ENCODE measurements around the gene UNC5B. TPM values are rescaled to one million over a fixed set of nuclear protein-coding genes. Genes with fewer than 3 reads are reported as not detected.

UNC5B gene
- total RNA-seq, 4 donors from 2014 or later = 4.2 to 17.6 (median 8.0) TPM

GRCh38 chr10:71244431-71245419, 32.4 kb downstream of the UNC5B start:
- intact Hi-C loops (cut with DNase I; ENCODE audit: low total_unique reads) = no loop called here
- no peak overlapping the region for H3K4me3 ChIP-seq (ENCODE audit: low read depth, poor library complexity, severe bottlenecking)
- no peak for TF ChIP-seq POLR2A (IDR thresholded peaks at IDR 0.05)
- no peak for TF ChIP-seq CTCF (IDR thresholded peaks at IDR 0.05)
- peak; percentile 49 to 91 for DNase-seq (ENCODE audit: low spot score in 2 of 2)
- whole genome bisulfite sequencing, 2 donors = 17 to 33% methylated on average over 29 of the region's 29 CpGs

- TF ChIP-seq POLR2A (IDR thresholded peaks at IDR 0.05) (no peak), CTCF (IDR thresholded peaks at IDR 0.05) (no peak)
- 82 to 91% methylated on average over 19 of the region's 21 CpGs for WGBS, 2 donors
- intact Hi-C loops (cut with DNase I; ENCODE audit: low total_unique reads) = no loop called here
- DNase-seq (ENCODE audit: low spot score in 2 of 2) = no peak
- H3K4me3 ChIP-seq (ENCODE audit: low read depth, poor library complexity, severe bottlenecking) = no peak overlapping the region
Measured at GRCh38 chr10:71245420-71246325, 33.3 kb downstream of the UNC5B start.

DNA sequence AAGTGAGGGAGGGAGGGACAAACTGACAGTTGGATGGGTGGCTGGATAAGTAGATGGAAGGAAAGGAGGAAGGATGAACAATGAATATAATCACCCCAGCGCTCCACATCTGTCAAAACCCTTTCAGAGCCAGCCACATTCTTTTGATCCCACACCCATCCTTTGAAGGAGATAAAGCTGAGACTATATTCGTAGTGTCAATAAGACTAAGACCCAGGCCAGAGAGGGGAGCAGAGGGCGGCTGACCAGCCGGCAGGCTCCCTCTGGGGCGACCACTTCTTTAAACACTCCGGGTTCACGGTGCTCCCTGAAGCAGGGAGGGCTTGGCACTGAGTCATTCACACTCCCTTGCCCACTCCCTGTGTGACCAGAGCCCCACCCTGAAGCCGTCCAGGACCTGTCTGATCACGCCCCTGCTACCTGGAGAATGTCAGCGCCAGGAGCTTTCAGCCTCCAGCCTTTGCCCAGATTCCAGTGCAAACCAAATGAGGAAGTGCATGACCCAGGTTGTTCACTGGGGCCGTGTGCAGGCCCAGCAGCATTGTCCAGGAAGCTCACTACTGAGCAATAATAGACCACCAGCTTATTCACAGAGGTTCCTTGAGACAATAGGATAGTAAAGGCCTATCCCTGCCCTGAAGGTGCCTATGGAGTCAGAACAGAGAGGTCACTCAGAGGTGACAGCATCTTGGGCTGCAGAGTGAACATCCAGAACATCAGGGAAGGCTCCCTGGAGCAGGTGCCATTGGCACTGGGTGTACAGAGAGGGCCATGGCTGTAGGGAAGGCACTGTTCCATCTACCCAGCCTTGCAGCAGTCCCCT, 34.4 kb downstream of the UNC5B start:
- no peak overlapping the region for H3K4me3 ChIP-seq (ENCODE audit: low read depth, poor library complexity, severe bottlenecking)
- 52 to 54% methylated on average over 10 to 11 of the region's 11 CpGs for WGBS, 2 donors
- DNase-seq (ENCODE audit: low spot score in 2 of 2) = no peak
- TF ChIP-seq POLR2A (IDR thresholded peaks at IDR 0.05) = no peak
- no peak for TF ChIP-seq CTCF (IDR thresholded peaks at IDR 0.05)
- intact Hi-C loops (cut with DNase I; ENCODE audit: low total_unique reads) = no loop called here

GRCh38 chr10:71247414-71247705, 35.0 kb downstream of the UNC5B start:
- TF ChIP-seq POLR2A (IDR thresholded peaks at IDR 0.05) = no peak
- no peak for TF ChIP-seq CTCF (IDR thresholded peaks at IDR 0.05)
- WGBS, 2 donors = 51 to 76% methylated on average over 4 of the region's 4 CpGs
- no peak for DNase-seq (ENCODE audit: low spot score in 2 of 2)
- intact Hi-C loops (cut with DNase I; ENCODE audit: low total_unique reads) = no loop called here
- H3K4me3 ChIP-seq (ENCODE audit: low read depth, poor library complexity, severe bottlenecking) = no peak overlapping the region

DNA sequence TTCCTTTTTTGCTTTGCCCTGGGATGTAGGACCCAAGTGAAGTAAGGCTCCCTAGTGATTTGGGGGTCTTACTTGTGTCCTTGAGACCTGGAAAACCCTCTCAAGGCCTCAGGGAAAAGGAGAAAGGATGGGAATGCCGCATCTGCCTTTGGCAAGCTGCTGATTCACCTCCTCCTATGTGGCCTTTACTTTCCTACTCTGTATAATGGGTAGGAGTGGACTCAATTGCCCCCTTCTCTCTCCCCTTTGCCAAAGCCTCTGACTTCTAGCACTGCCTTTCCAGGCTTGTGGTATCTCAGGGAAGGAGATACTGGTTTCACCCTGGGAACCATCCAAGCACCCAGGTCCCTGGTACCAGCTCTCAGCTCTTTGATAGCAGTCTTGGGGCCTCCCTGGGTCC, 35.4 kb downstream of the UNC5B start:
- no peak overlapping the region for H3K4me3 ChIP-seq (ENCODE audit: low read depth, poor library complexity, severe bottlenecking)
- intact Hi-C loops (cut with DNase I; ENCODE audit: low total_unique reads) = no loop called here
- no peak for TF ChIP-seq CTCF (IDR thresholded peaks at IDR 0.05)
- no peak for TF ChIP-seq POLR2A (IDR thresholded peaks at IDR 0.05)
- 94 to 95% methylated on average over 1 of the region's 1 CpG for WGBS, 2 donors
- no peak for DNase-seq (ENCODE audit: low spot score in 2 of 2)
